Liver (tissue), 3 donors: ENCODE data around the gene PTK6.

Source experiments
- ATF3 ChIP-seq: IDR thresholded peaks from 2 replicates; pipeline ENCODE4 v1.6.1; 2016; ENCODE audit warnings: antibody characterized with exemption
- CTCF ChIP-seq: fragments of 150-350 bp; IDR thresholded peaks from 2 replicates; pipeline ENCODE4 v1.5.1; 2017; ENCODE audit warnings: improper control_type of control experiment, low read depth, low read length; ENCODE audit not compliant: missing input control
- EGR1 ChIP-seq, 2 donors: IDR thresholded peaks; 2 replicates each; pipeline ENCODE4 v1.6.1; 2016 to 2018; ENCODE audit warnings: antibody characterized with exemption in 2 of 2, low read depth in 2 of 2
- FOXA1 ChIP-seq: IDR thresholded peaks from 2 replicates; pipeline ENCODE4 v1.6.1; 2016; ENCODE audit warnings: antibody characterized with exemption
- HNF4A ChIP-seq, 2 donors: conservative IDR thresholded peaks; 2 replicates each; pipeline ENCODE4 v1.6.1; 2016; ENCODE audit warnings: antibody characterized with exemption in 2 of 2, mild to moderate bottlenecking in 2 of 2
- JUND ChIP-seq, 2 donors: IDR thresholded peaks; 2 replicates each; pipeline ENCODE4 v1.6.1; 2016; ENCODE audit warnings: antibody characterized with exemption in 2 of 2
- RAD21 ChIP-seq, 2 donors: IDR thresholded peaks; 2 replicates each; pipeline ENCODE4 v1.6.1; 2016; ENCODE audit warnings: antibody characterized with exemption in 2 of 2, mild to moderate bottlenecking in 2 of 2
- REST ChIP-seq: IDR thresholded peaks from 2 replicates; pipeline ENCODE4 v1.6.1; 2016; ENCODE audit warnings: antibody characterized with exemption, mild to moderate bottlenecking
- RXRA ChIP-seq, 2 donors: IDR thresholded peaks; 2 replicates each; pipeline ENCODE4 v1.6.1; 2017 to 2018; ENCODE audit warnings: antibody characterized with exemption in 2 of 2, mild to moderate bottlenecking in 1 of 2
- SP1 ChIP-seq: IDR thresholded peaks from 2 replicates; pipeline ENCODE4 v1.6.1; 2018; ENCODE audit warnings: antibody characterized with exemption, mild to moderate bottlenecking
- YY1 ChIP-seq: IDR thresholded peaks from 2 replicates; pipeline ENCODE4 v1.6.1; 2016; ENCODE audit warnings: antibody characterized with exemption, mild to moderate bottlenecking
- donor health status: healthy.
- donor health status: healthy.

- no peak for TF ChIP-seq SP1
- TF ChIP-seq CTCF, result no peak
- TF ChIP-seq EGR1 (IDR thresholded peaks at IDR 0.05; ENCODE audit: low read depth in 2 of 2), result no peak
- TF ChIP-seq ATF3, result no peak
- no peak for TF ChIP-seq RXRA (IDR thresholded peaks at IDR 0.05)
- no peak for TF ChIP-seq HNF4A (conservative IDR thresholded peaks at IDR 0.05)
- no peak for TF ChIP-seq JUND (IDR thresholded peaks at IDR 0.05)
- TF ChIP-seq YY1, result no peak
- TF ChIP-seq FOXA1, result no peak
- TF ChIP-seq REST, result no peak
- no peak for TF ChIP-seq RAD21 (IDR thresholded peaks at IDR 0.05)
Observed at GRCh38 chr20:63546956-63547724, 10.0 kb upstream of the PTK6 start.
